Stimulated activated CD8-positive, alpha-beta memory T cell treated with anti-CD3 and anti-CD28 coated beads, Interleukin-15, amount 100 ng/mL, for 48 hours (primary cell): ENCODE results near the gene CCDC85B.
"Not testable (repeated sequence)": the region's sequence is repeated elsewhere in the genome, so short reads cannot be mapped to it uniquely, and the experiment has no call there.

Experiments
- DNase-seq, 2 donors: peaks; one replicate each; pipeline ENCODE4 v3.0.0-alpha.2; 2020; ENCODE audit warnings: low read depth in 2 of 2

Gene CCDC85B

GRCh38 chr11:65890324-65891218 lies at the start of gene CCDC85B:
Gene CCDC85B, plus strand, starts transcription at chr11:65890673. Its CDS starts 111 bp downstream, at chr11:65890784.
- DNase-seq = peak; percentile 99

- DNase-seq = no peak
Measured at GRCh38 chr11:65842144-65842543, 48.3 kb upstream of the CCDC85B start.

GRCh38 chr11:65843811-65844210 lies 46.7 kb upstream of the CCDC85B start:
- DNase-seq = no peak

- no peak for DNase-seq
Measured at GRCh38 chr11:65844231-65844872, 46.1 kb upstream of the CCDC85B start.

GRCh38 chr11:65847746-65848145 lies 42.7 kb upstream of the CCDC85B start:
- DNase-seq = no peak

- not testable (repeated sequence) for DNase-seq
Measured at GRCh38 chr11:65848693-65849092, 41.8 kb upstream of the CCDC85B start.

GRCh38 chr11:65849366-65849765 lies 41.1 kb upstream of the CCDC85B start:
- no peak for DNase-seq

GRCh38 chr11:65849771-65850216 lies 40.7 kb upstream of the CCDC85B start:
- no peak for DNase-seq

GRCh38 chr11:65850217-65851082 lies 40.0 kb upstream of the CCDC85B start:
- no peak for DNase-seq

- DNase-seq = no peak
Measured at GRCh38 chr11:65851083-65851579, 39.3 kb upstream of the CCDC85B start.

- no peak for DNase-seq
Measured at GRCh38 chr11:65851811-65852507, 38.5 kb upstream of the CCDC85B start.

- DNase-seq = no peak
Measured at GRCh38 chr11:65852508-65853245, 37.8 kb upstream of the CCDC85B start.

- DNase-seq = no peak
Measured at GRCh38 chr11:65853246-65853979, 37.1 kb upstream of the CCDC85B start.

- no peak for DNase-seq
Measured at GRCh38 chr11:65854161-65854592, 36.3 kb upstream of the CCDC85B start.

GRCh38 chr11:65854852-65855837 lies 35.3 kb upstream of the CCDC85B start:
- DNase-seq = no peak

- no peak for DNase-seq
Measured at GRCh38 chr11:65855927-65856363, 34.5 kb upstream of the CCDC85B start.

- peak; percentile 72 to 78 for DNase-seq
Measured at GRCh38 chr11:65856689-65857499, 33.6 kb upstream of the CCDC85B start.

- DNase-seq = no peak
Measured at GRCh38 chr11:65857500-65857852, 33.0 kb upstream of the CCDC85B start.
